OCI-LY7 (cell line): ENCODE measurements around the gene RIN3.

Experiments used
- EZH2phosphoT487 ChIP-seq: fragments of 200-600 bp; sonication (generic); IDR thresholded peaks from 2 replicates; pipeline ENCODE4 v1.6.1; 2018; ENCODE audit warnings: low read depth, borderline replicate concordance, mild to moderate bottlenecking, mixed run types, antibody characterized with exemption, low read length, moderate library complexity, mixed read lengths
- TF ChIP-seq, protein P1 (sequence below): fragments of 200-600 bp; sonication (generic); conservative IDR thresholded peaks from 2 replicates; pipeline ENCODE4 v1.5.1; 2014; ENCODE audit warnings: mild to moderate bottlenecking, antibody characterized with exemption, low read length, moderate library complexity, mixed read lengths

GRCh38 chr14:92565040-92565717 lies 51.6 kb downstream of the RIN3 start:
- TF ChIP-seq, protein P1, sequence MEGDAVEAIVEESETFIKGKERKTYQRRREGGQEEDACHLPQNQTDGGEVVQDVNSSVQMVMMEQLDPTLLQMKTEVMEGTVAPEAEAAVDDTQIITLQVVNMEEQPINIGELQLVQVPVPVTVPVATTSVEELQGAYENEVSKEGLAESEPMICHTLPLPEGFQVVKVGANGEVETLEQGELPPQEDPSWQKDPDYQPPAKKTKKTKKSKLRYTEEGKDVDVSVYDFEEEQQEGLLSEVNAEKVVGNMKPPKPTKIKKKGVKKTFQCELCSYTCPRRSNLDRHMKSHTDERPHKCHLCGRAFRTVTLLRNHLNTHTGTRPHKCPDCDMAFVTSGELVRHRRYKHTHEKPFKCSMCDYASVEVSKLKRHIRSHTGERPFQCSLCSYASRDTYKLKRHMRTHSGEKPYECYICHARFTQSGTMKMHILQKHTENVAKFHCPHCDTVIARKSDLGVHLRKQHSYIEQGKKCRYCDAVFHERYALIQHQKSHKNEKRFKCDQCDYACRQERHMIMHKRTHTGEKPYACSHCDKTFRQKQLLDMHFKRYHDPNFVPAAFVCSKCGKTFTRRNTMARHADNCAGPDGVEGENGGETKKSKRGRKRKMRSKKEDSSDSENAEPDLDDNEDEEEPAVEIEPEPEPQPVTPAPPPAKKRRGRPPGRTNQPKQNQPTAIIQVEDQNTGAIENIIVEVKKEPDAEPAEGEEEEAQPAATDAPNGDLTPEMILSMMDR = no peak
- no peak for TF ChIP-seq EZH2phosphoT487
